Subcutaneous adipose tissue (tissue), 4 donors: ENCODE data around the gene FOXD1. TPM values are rescaled to one million over a fixed set of nuclear protein-coding genes. Genes with fewer than 3 reads are reported as not detected.

ENCODE experiments used
- total RNA-seq, 4 donors: library from RNA; depleted of rRNA; stranded (reverse); fragments of >200 nt; gene quantifications; one replicate each; pipeline ENCODE4 v1.1.0, GENCODE V29; 2016
- TF ChIP-seq, protein P1 (sequence below): fragments of 450-650 bp; IDR thresholded peaks from one replicate; pipeline ENCODE4 v1.5.1; 2016; ENCODE audit warnings: low read depth, mild to moderate bottlenecking, control low read depth, antibody characterized with exemption, moderate library complexity

FOXD1 gene
- total RNA-seq, 4 donors from 2014 or later: 0.22 TPM; not detected in 3

- TF ChIP-seq, protein P1, sequence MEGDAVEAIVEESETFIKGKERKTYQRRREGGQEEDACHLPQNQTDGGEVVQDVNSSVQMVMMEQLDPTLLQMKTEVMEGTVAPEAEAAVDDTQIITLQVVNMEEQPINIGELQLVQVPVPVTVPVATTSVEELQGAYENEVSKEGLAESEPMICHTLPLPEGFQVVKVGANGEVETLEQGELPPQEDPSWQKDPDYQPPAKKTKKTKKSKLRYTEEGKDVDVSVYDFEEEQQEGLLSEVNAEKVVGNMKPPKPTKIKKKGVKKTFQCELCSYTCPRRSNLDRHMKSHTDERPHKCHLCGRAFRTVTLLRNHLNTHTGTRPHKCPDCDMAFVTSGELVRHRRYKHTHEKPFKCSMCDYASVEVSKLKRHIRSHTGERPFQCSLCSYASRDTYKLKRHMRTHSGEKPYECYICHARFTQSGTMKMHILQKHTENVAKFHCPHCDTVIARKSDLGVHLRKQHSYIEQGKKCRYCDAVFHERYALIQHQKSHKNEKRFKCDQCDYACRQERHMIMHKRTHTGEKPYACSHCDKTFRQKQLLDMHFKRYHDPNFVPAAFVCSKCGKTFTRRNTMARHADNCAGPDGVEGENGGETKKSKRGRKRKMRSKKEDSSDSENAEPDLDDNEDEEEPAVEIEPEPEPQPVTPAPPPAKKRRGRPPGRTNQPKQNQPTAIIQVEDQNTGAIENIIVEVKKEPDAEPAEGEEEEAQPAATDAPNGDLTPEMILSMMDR: no peak
Observed at GRCh38 chr5:73418244-73418691, 30.3 kb downstream of the FOXD1 start.

- TF ChIP-seq, protein P1: no peak
Observed at GRCh38 chr5:73417303-73418034, 31.1 kb downstream of the FOXD1 start.

- TF ChIP-seq, protein P1: no peak
Observed at GRCh38 chr5:73415617-73416016, 33.0 kb downstream of the FOXD1 start.

DNA sequence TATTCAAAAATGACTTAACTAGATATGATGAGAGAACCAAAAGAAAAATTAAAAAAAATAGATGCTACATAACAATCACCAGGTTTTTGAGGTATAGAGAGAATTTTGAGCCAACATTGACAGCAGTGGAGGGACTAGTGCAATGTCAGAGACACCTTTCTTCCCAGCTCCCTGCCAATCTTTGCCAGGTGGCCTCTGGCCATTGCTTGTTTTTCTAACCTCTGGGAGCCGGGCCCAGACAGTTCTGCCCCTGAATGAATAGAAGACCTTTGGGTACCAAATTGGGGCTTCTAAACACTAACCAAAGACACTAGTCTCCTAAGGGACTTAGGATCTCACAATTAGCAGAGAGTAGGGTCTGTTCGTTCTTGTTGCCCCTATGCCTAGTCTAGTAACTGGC, 33.4 kb downstream of the FOXD1 start:
- TF ChIP-seq, protein P1: no peak

DNA sequence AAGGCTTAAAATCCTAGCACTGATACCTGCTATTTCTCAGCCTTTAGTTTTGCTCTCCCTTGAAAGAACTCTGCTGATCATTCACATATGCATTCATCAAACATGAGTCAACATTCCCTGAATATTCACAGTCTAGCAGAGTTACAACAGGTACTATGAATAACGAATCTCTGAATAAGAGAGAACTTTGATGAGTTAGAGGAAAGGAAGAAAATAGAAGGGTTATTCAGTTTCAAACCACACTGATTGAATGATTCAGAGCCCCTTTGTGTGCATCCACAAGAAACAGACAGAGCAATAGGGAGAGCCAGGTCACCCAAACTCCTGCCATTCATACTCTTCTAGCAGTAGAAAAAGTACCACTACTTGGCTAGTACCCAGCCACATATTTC, 36.0 kb downstream of the FOXD1 start:
- TF ChIP-seq, protein P1: no peak

GRCh38 chr5:73411936-73412596, 36.5 kb downstream of the FOXD1 start:
- TF ChIP-seq, protein P1: no peak

DNA sequence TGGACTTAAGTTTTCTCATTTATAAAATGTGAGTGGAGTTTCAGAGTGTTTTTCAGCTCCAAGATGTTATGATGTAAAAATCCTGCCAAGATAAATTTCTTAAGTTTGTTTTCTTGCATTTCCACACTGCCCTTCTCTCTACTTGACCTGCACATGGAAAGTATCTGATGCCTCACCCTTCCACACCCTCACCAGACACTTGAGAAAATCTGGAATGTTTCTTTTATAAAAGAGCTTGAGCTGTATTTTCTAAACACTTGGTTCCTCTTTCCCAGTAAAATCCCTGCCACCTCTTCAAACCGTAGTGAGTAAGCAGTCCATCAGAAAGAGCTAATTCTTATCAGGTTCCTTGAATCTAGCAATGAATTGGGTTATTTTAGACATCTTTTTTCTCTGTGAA, 42.9 kb downstream of the FOXD1 start:
- TF ChIP-seq, protein P1: no peak
